K562 (cell line): Measurements from ENCODE around the gene FAM187B.

Experiments
- ARNT ChIP-seq, 2 experiments: fragments of 450-650 bp; IDR thresholded peaks; 2 replicates each; pipeline ENCODE4 v1.6.1; 2016; ENCODE audit warnings: mild to moderate bottlenecking in 1 of 2
- JUND ChIP-seq, 2 experiments: IDR thresholded peaks; 2 replicates in 1 of 2; 3 replicates in 1 of 2; pipeline ENCODE4 v1.6.1; 2011; ENCODE audit warnings: borderline replicate concordance in 2 of 2, low read depth in 2 of 2, low read length in 2 of 2, improper control_type of control experiment in 1 of 2, missing biosample characterization in 1 of 2, missing genetic modification characterization in 1 of 2, missing genetic modification reagents in 1 of 2
- POLR2A ChIP-seq: fragments of 450-650 bp; conservative IDR thresholded peaks from 2 replicates; pipeline ENCODE4 v1.6.1; 2016
- RAD21 ChIP-seq, 2 experiments: fragments of 250-450 bp in 1 of 2; fragments of 450-650 bp in 1 of 2; sonication (Bioruptor Pico) in 1 of 2; formaldehyde crosslinking in 1 of 2; IDR thresholded peaks in 1 of 2; conservative IDR thresholded peaks in 1 of 2; 2 replicates each; pipeline versions ENCODE4 v1.4.0 to v1.8.0; 2020 to 2022; ENCODE audit warnings: mild to moderate bottlenecking in 2 of 2, moderate library complexity in 1 of 2
- ZNF589 ChIP-seq: fragments of 200-800 bp; sonication (Bioruptor generic); IDR thresholded peaks from 2 replicates; pipeline ENCODE4 v1.6.1; 2016; ENCODE audit warnings: low read depth, missing genetic modification characterization, missing compliant biosample characterization
- TF ChIP-seq, protein P1 (sequence below): sonication (generic); formaldehyde crosslinking; IDR thresholded peaks from 2 replicates; pipeline ENCODE4 v1.4.0; 2020; ENCODE audit warnings: mild to moderate bottlenecking, missing genetic modification reagents

DNA sequence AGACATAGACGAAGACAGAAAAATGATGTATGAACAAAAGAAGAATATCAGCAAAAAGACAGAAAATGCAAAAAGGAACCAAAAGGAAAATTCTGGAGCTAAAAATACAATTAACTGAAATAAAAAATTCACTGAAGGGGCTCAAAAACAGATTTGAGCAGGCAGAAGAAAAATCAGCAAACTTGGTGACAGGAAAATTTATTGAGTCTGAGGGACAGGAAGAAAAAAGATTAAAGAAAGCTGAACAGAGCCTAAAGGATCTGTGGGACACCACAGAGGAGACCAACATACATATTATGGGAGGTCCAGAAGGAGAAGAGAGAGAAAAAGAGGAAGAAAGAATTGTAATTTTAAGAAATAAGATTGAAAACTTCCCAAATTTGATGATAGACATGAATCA lies 12.9 kb upstream of the FAM187B start:
- TF ChIP-seq JUND (IDR thresholded peaks at IDR 0.05; ENCODE audit: borderline replicate concordance, low read depth, low read length) (no peak), JUND (tag; IDR thresholded peaks at IDR 0.05; ENCODE audit: borderline replicate concordance, low read depth, low read length) (no peak), RAD21 (CRISPR knock-in tag; conservative IDR thresholded peaks at IDR 0.05 in 1 of 2, IDR thresholded peaks at IDR 0.05 in 1 of 2) (no peak), ARNT (IDR thresholded peaks at IDR 0.05) (no peak), POLR2A (no peak), ZNF589 (CRISPR knock-in tag) (no peak)
- TF ChIP-seq, protein P1, sequence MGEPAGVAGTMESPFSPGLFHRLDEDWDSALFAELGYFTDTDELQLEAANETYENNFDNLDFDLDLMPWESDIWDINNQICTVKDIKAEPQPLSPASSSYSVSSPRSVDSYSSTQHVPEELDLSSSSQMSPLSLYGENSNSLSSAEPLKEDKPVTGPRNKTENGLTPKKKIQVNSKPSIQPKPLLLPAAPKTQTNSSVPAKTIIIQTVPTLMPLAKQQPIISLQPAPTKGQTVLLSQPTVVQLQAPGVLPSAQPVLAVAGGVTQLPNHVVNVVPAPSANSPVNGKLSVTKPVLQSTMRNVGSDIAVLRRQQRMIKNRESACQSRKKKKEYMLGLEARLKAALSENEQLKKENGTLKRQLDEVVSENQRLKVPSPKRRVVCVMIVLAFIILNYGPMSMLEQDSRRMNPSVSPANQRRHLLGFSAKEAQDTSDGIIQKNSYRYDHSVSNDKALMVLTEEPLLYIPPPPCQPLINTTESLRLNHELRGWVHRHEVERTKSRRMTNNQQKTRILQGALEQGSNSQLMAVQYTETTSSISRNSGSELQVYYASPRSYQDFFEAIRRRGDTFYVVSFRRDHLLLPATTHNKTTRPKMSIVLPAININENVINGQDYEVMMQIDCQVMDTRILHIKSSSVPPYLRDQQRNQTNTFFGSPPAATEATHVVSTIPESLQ = no peak
